Activated CD8-positive, alpha-beta memory T cell treated with anti-CD3 and anti-CD28 coated beads for 4 hours (primary cell): ENCODE measurements around the gene RIC3.
"Not testable (repeated sequence)": the region's sequence is repeated elsewhere in the genome, so short reads cannot be mapped to it uniquely, and the experiment has no call there.

Experiments
- DNase-seq, 2 donors: peaks; one replicate each; pipeline ENCODE4 v3.0.0-alpha.2; 2020; ENCODE audit warnings: low read depth in 2 of 2

Gene RIC3

GRCh38 chr11:8192016-8192895 is 23.4 kb upstream of the RIC3 start:
- DNase-seq = no peak

- DNase-seq = no peak
These were observed 21.6 kb upstream of the RIC3 start for GRCh38 chr11:8190431-8190830.

- no peak for DNase-seq
These were observed 17.6 kb upstream of the RIC3 start for GRCh38 chr11:8186429-8186828.

- DNase-seq = no peak
These were observed 14.3 kb upstream of the RIC3 start for GRCh38 chr11:8183111-8183510.

- DNase-seq = no peak
These were observed 11.6 kb upstream of the RIC3 start for GRCh38 chr11:8180469-8180868.

GRCh38 chr11:8178297-8178696 is 9.5 kb upstream of the RIC3 start:
- DNase-seq = no peak

- no peak for DNase-seq
These were observed 8.3 kb upstream of the RIC3 start for GRCh38 chr11:8177136-8177535.

GRCh38 chr11:8167796-8168195 is 1.0 kb downstream of the RIC3 start:
- no peak for DNase-seq

GRCh38 chr11:8164746-8165145 is 4.1 kb downstream of the RIC3 start:
- DNase-seq = no peak

- not testable (repeated sequence) for DNase-seq
These were observed 7.1 kb downstream of the RIC3 start for GRCh38 chr11:8161627-8162304.

- no peak for DNase-seq
These were observed 11.9 kb downstream of the RIC3 start for GRCh38 chr11:8156877-8157276.

GRCh38 chr11:8149726-8150125 is 19.1 kb downstream of the RIC3 start:
- DNase-seq = no peak

GRCh38 chr11:8138526-8138925 is 30.3 kb downstream of the RIC3 start:
- no peak for DNase-seq

GRCh38 chr11:8127447-8127846 is 41.4 kb downstream of the RIC3 start:
- no peak for DNase-seq

- DNase-seq = no peak
These were observed 42.1 kb downstream of the RIC3 start for GRCh38 chr11:8126649-8127289.

GRCh38 chr11:8122173-8122764 is 46.6 kb downstream of the RIC3 start:
- DNase-seq = no peak

GRCh38 chr11:8111636-8112035 is 57.2 kb downstream of the RIC3 start:
- DNase-seq = no peak

- no peak for DNase-seq
These were observed 58.4 kb downstream of the RIC3 start for GRCh38 chr11:8110396-8110795.

GRCh38 chr11:8109675-8110074 is 59.1 kb downstream of the RIC3 start:
- DNase-seq = no peak

GRCh38 chr11:8108421-8108820 is 60.4 kb downstream of the RIC3 start:
- DNase-seq = no peak

GRCh38 chr11:8107642-8108041 is 61.2 kb downstream of the RIC3 start:
- no peak for DNase-seq

GRCh38 chr11:8106679-8107078 is 62.1 kb downstream of the RIC3 start:
- no peak for DNase-seq
